Activated CD8-positive, alpha-beta memory T cell treated with anti-CD3 and anti-CD28 coated beads for 1 hour (primary cell): ENCODE data around the gene EHMT2.
"Not testable (repeated sequence)": the region's sequence is repeated elsewhere in the genome, so short reads cannot be mapped to it uniquely, and the experiment has no call there.

Experiments
- DNase-seq, 2 donors: peaks; one replicate each; pipeline ENCODE4 v3.0.0-alpha.2; 2020; ENCODE audit warnings: low read depth in 1 of 2; ENCODE audit errors: extremely low read depth in 1 of 2

EHMT2 gene

GRCh38 chr6:31871046-31871659, 26.3 kb downstream of the EHMT2 start:
- DNase-seq = no peak

- DNase-seq = no peak
These were observed 27.0 kb downstream of the EHMT2 start for GRCh38 chr6:31870385-31870921.

- no peak for DNase-seq
These were observed 28.2 kb downstream of the EHMT2 start for GRCh38 chr6:31869343-31869742.

GRCh38 chr6:31868658-31868971, 28.9 kb downstream of the EHMT2 start:
- not testable (repeated sequence) for DNase-seq

- no peak for DNase-seq
These were observed 32.0 kb downstream of the EHMT2 start for GRCh38 chr6:31865205-31866118.

- no peak for DNase-seq
These were observed 32.7 kb downstream of the EHMT2 start for GRCh38 chr6:31864818-31865204.

- not testable (repeated sequence) for DNase-seq
These were observed 33.4 kb downstream of the EHMT2 start for GRCh38 chr6:31864123-31864562.

GRCh38 chr6:31862344-31863235, 34.9 kb downstream of the EHMT2 start, which contains the start of gene NEU1:
TSS of gene NEU1 (minus strand) at chr6:31862821. CDS start at chr6:31862776, 45 bp downstream.
- DNase-seq = peak; percentile 96 to 99

GRCh38 chr6:31861919-31862343, 35.6 kb downstream of the EHMT2 start:
- DNase-seq = no peak

- DNase-seq = no peak
These were observed 36.3 kb downstream of the EHMT2 start for GRCh38 chr6:31861150-31861549.

- DNase-seq = no peak
These were observed 37.1 kb downstream of the EHMT2 start for GRCh38 chr6:31860349-31860748.

- no peak for DNase-seq
These were observed 37.6 kb downstream of the EHMT2 start for GRCh38 chr6:31859923-31860322.

- DNase-seq = no peak
These were observed 38.8 kb downstream of the EHMT2 start for GRCh38 chr6:31858707-31859106.

- DNase-seq = not testable (repeated sequence)
These were observed 39.7 kb downstream of the EHMT2 start for GRCh38 chr6:31857774-31858173.

GRCh38 chr6:31851980-31852718, 45.3 kb downstream of the EHMT2 start:
- DNase-seq = not testable (repeated sequence)

GRCh38 chr6:31851485-31851832, 46.0 kb downstream of the EHMT2 start:
- no peak for DNase-seq

- DNase-seq = no peak
These were observed 46.6 kb downstream of the EHMT2 start for GRCh38 chr6:31850765-31851484.

- DNase-seq = no peak
These were observed 50.1 kb downstream of the EHMT2 start for GRCh38 chr6:31847276-31847978.

GRCh38 chr6:31844507-31844906, 53.0 kb downstream of the EHMT2 start:
- no peak for DNase-seq
